WTC11 (cell line): Measurements from ENCODE around the gene PER1. TPM values are rescaled to one million over a fixed set of nuclear protein-coding genes. Genes with fewer than 3 reads are reported as not detected.

ENCODE experiments used
- CBFB ChIP-seq: sonication (generic); formaldehyde crosslinking; IDR thresholded peaks from 2 replicates; pipeline ENCODE4 v1.8.1; 2022; ENCODE audit warnings: mild to moderate bottlenecking, low read depth, missing genetic modification reagents
- E2F5 ChIP-seq: sonication (generic); formaldehyde crosslinking; IDR thresholded peaks from 2 replicates; pipeline ENCODE4 v1.8.1; 2022; ENCODE audit warnings: mild to moderate bottlenecking, moderate library complexity, missing genetic modification reagents
- ETV6 ChIP-seq: sonication (generic); formaldehyde crosslinking; IDR thresholded peaks from 2 replicates; pipeline ENCODE4 v1.8.1; 2022; ENCODE audit warnings: mild to moderate bottlenecking, missing genetic modification reagents
- FOXK1 ChIP-seq: sonication (generic); formaldehyde crosslinking; IDR thresholded peaks from 2 replicates; pipeline ENCODE4 v1.8.0; 2022; ENCODE audit warnings: mild to moderate bottlenecking, moderate library complexity, missing genetic modification reagents
- FOXP4 ChIP-seq: sonication (generic); formaldehyde crosslinking; IDR thresholded peaks from 2 replicates; pipeline ENCODE4 v1.8.0; 2022; ENCODE audit warnings: mild to moderate bottlenecking, missing genetic modification reagents
- GABPB1 ChIP-seq: sonication (generic); formaldehyde crosslinking; IDR thresholded peaks from 2 replicates; pipeline ENCODE4 v1.8.1; 2023; ENCODE audit warnings: mild to moderate bottlenecking, missing genetic modification reagents
- PREB ChIP-seq: sonication (generic); formaldehyde crosslinking; IDR thresholded peaks from 2 replicates; pipeline ENCODE4 v1.8.1; 2022; ENCODE audit warnings: mild to moderate bottlenecking, missing genetic modification reagents, moderate library complexity, borderline replicate concordance
- SMAD3 ChIP-seq: sonication (generic); formaldehyde crosslinking; IDR thresholded peaks from 2 replicates; pipeline ENCODE4 v1.8.0; 2022; ENCODE audit warnings: missing genetic modification reagents, mild to moderate bottlenecking, borderline replicate concordance
- SP1 ChIP-seq: sonication (generic); formaldehyde crosslinking; conservative IDR thresholded peaks from 2 replicates; pipeline ENCODE4 v1.8.1; 2022; ENCODE audit warnings: missing genetic modification reagents
- TCF7 ChIP-seq: sonication (generic); formaldehyde crosslinking; IDR thresholded peaks from 2 replicates; pipeline ENCODE4 v1.8.0; 2022; ENCODE audit warnings: mild to moderate bottlenecking, low read depth, missing genetic modification reagents, moderate library complexity
- TP53 ChIP-seq: sonication (generic); formaldehyde crosslinking; IDR thresholded peaks from 2 replicates; pipeline ENCODE4 v1.8.1; 2023; ENCODE audit warnings: mild to moderate bottlenecking, missing genetic modification reagents
- total RNA-seq: library from RNA; stranded (reverse); gene quantifications from 3 replicates; pipeline ENCODE4 v1.2.3, GENCODE V29; 2021
- TF ChIP-seq, protein P1 (sequence below): fragments of 250-450 bp; sonication (Bioruptor Pico); IDR thresholded peaks from 2 replicates; pipeline ENCODE4 v2.1.2; 2022; ENCODE audit warnings: mild to moderate bottlenecking, moderate library complexity
- TF ChIP-seq, protein P2 (sequence below): sonication (generic); formaldehyde crosslinking; IDR thresholded peaks from 2 replicates; pipeline ENCODE4 v1.8.0; 2023; ENCODE audit warnings: mild to moderate bottlenecking, missing genetic modification reagents
- TF ChIP-seq, protein P3 (sequence below): sonication (generic); formaldehyde crosslinking; IDR thresholded peaks from 2 replicates; pipeline ENCODE4 v1.8.1; 2023; ENCODE audit warnings: mild to moderate bottlenecking, moderate library complexity, missing genetic modification reagents

The PER1 gene
- total RNA-seq, 1 experiment from 2014 or later = 46.9 TPM

DNA sequence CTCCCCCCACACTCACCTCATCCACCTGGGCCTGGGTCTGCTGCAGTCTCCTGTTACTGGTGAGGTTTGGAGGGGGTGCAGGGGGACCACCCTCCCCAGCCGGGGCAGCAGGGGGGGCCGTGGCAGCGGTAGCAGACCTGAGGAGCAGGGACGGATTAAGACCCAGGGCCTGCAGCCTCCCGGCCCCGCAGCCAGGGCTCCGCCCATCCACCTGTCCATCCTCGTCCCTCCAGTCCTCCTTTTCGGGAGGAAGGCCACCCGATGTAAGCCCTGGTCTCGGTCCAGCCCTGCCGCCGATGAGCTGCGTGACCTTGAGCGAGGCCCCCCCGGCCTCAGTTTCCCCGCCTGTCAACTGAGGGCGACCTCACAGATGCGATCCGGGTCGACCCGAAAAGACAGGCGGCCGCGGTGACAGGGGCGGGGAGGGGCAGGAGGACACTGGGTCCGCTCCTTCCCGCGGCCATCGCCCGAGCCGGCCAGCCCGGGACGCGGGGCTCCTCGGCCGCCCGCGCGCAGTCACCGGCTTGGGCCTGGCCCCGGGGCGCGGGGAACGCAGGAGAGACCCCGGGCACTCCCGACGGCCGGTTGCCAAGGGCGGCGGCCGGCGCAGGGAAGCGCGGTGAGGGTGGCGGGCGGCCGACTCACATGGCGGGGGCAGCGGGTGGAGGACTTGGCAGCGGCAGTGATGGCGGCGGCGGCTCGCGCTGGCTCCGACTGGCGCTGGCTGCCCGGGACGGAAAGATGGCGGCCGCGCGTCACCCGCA lies 10.2 kb upstream of the PER1 start, which contains the start of gene VAMP2 (continued):
- TF ChIP-seq, protein P1, sequence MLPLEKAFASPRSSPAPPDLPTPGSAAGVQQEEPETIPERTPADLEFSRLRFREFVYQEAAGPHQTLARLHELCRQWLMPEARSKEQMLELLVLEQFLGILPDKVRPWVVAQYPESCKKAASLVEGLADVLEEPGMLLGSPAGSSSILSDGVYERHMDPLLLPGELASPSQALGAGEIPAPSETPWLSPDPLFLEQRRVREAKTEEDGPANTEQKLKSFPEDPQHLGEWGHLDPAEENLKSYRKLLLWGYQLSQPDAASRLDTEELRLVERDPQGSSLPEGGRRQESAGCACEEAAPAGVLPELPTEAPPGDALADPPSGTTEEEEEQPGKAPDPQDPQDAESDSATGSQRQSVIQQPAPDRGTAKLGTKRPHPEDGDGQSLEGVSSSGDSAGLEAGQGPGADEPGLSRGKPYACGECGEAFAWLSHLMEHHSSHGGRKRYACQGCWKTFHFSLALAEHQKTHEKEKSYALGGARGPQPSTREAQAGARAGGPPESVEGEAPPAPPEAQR = no peak
- TF ChIP-seq GABPB1 (CRISPR knock-in tag) (0 out of 2 replicates have a peak, but pooled peaks have one; percentile 12), ETV6 (CRISPR knock-in tag) (0 out of 2 replicates have a peak, but pooled peaks have one; percentile 21), TP53 (CRISPR knock-in tag) (peak; percentile 83; the same call in 1 of the 2 replicates), TCF7 (peak; percentile 80; the same call in 1 of the 2 replicates), SP1 (CRISPR knock-in tag) (peak; percentile 47; the same call in 1 of the 2 replicates), E2F5 (CRISPR knock-in tag) (peak; percentile 72; the same call in 1 of the 2 replicates), FOXP4 (CRISPR knock-in tag) (peak; percentile 32; the same call in 1 of the 2 replicates), FOXK1 (CRISPR knock-in tag) (0 out of 2 replicates have a peak, but pooled peaks have one; percentile 56), CBFB (CRISPR knock-in tag) (0 out of 2 replicates have a peak, but pooled peaks have one; percentile 76), SMAD3 (no peak), PREB (CRISPR knock-in tag) (no peak)
- TF ChIP-seq, protein P2, sequence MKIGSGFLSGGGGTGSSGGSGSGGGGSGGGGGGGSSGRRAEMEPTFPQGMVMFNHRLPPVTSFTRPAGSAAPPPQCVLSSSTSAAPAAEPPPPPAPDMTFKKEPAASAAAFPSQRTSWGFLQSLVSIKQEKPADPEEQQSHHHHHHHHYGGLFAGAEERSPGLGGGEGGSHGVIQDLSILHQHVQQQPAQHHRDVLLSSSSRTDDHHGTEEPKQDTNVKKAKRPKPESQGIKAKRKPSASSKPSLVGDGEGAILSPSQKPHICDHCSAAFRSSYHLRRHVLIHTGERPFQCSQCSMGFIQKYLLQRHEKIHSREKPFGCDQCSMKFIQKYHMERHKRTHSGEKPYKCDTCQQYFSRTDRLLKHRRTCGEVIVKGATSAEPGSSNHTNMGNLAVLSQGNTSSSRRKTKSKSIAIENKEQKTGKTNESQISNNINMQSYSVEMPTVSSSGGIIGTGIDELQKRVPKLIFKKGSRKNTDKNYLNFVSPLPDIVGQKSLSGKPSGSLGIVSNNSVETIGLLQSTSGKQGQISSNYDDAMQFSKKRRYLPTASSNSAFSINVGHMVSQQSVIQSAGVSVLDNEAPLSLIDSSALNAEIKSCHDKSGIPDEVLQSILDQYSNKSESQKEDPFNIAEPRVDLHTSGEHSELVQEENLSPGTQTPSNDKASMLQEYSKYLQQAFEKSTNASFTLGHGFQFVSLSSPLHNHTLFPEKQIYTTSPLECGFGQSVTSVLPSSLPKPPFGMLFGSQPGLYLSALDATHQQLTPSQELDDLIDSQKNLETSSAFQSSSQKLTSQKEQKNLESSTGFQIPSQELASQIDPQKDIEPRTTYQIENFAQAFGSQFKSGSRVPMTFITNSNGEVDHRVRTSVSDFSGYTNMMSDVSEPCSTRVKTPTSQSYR (CRISPR knock-in tag) = no peak
- TF ChIP-seq, protein P3, sequence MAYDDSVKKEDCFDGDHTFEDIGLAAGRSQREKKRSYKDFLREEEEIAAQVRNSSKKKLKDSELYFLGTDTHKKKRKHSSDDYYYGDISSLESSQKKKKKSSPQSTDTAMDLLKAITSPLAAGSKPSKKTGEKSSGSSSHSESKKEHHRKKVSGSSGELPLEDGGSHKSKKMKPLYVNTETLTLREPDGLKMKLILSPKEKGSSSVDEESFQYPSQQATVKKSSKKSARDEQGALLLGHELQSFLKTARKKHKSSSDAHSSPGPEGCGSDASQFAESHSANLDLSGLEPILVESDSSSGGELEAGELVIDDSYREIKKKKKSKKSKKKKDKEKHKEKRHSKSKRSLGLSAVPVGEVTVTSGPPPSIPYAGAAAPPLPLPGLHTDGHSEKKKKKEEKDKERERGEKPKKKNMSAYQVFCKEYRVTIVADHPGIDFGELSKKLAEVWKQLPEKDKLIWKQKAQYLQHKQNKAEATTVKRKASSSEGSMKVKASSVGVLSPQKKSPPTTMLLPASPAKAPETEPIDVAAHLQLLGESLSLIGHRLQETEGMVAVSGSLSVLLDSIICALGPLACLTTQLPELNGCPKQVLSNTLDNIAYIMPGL (CRISPR knock-in tag) = peak; percentile 76
